Endothelial cell of umbilical vein (primary cell): ENCODE results near the gene DUSP6.

Experiments used
- CTCF ChIP-seq, 2 donors: IDR thresholded peaks; 1 replicate in 1 of 2; 2 replicates in 1 of 2; pipeline ENCODE4 v1.5.1; 2011; ENCODE audit warnings: low read length in 2 of 2, mild to moderate bottlenecking in 2 of 2, moderate library complexity in 2 of 2, control low read depth in 1 of 2, inconsistent platforms in 1 of 2, low read depth in 1 of 2; ENCODE audit not compliant: insufficient read depth in 1 of 2; ENCODE audit errors: extremely low read depth in 1 of 2
- EZH2 ChIP-seq: IDR thresholded peaks from 2 replicates; pipeline ENCODE4 v1.6.1; 2012; ENCODE audit warnings: borderline replicate concordance, low read depth, mild to moderate bottlenecking, moderate library complexity, low read length, inconsistent platforms; ENCODE audit not compliant: severe bottlenecking
- MYC ChIP-seq: IDR thresholded peaks from one replicate; pipeline ENCODE4 v1.6.1; 2011; ENCODE audit warnings: mild to moderate bottlenecking, low read depth, low read length

- no peak for TF ChIP-seq CTCF (IDR thresholded peaks at IDR 0.05; ENCODE audit: extremely low read depth in 1 of 2, insufficient read depth in 1 of 2, low read depth in 1 of 2, low read length in 2 of 2)
- TF ChIP-seq MYC: no peak
- TF ChIP-seq EZH2: no peak
Measured at GRCh38 chr12:89309440-89309802, 42.9 kb downstream of the DUSP6 start.
